Activated CD8-positive, alpha-beta memory T cell treated with anti-CD3 and anti-CD28 coated beads, Interleukin-2, amount 50 U/mL, for 1 hour (primary cell): ENCODE measurements around the gene ERCC2.
"Not testable (repeated sequence)": the region's sequence is repeated elsewhere in the genome, so short reads cannot be mapped to it uniquely, and the experiment has no call there.

Experiments used
- DNase-seq: peaks from one replicate; pipeline ENCODE4 v3.0.0-alpha.2; 2020; ENCODE audit errors: extremely low read depth

Gene ERCC2

GRCh38 chr19:45333609-45334303, 36.6 kb downstream of the ERCC2 start:
- no peak for DNase-seq

DNA sequence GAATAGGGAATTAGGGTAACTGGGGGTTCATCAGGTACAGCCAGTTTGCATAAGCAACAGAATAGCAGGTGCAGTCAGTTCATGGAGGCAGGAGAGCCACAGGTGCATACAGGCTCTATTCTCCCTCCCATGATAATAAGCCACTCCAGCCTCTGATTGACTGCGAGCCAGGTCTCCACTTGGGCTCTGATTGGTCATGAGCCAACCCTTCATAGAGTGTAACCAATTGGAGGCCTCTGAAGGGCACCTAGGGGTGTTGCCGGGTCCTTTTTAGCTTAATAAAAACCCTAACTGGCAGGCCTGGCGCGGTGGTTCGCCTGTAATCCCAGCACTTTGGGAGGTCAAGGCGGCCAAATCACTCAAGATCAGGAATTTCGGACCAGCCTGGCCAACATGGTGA, 39.0 kb downstream of the ERCC2 start:
- DNase-seq, result no peak

DNA sequence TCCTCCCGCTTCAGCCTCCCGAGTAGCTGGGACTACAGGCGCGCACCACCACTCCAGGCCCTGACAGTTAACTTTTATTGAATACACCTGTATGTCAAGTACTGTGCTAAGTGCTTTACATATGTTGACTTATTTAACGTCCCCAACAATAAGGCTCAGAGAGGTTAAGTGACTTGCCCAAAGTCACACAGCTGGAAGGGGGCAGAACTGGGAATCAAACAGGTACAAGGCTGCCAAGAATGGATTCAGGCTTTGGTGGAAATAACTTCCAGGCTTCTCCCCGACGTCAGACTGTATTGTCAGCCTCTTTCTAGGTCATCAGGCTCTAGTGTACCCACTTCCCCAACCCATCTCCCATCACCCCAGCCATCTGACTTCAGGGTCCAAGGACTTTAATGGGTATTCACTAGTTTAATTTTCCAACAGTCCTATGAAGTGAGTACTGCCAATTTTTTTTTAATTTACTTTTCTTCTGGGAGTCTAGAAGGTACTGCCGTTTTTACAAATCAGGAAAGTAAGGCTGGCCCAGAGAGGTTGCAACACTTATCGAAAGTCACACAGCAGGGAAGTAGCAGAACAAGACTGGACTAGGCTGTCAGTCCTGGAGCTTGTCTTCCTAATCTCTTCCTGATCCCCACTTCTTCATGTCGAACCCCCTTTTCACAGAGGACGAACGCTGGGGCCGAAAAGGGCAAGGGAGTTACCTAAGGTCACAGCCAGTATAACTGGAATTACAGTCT, 42.8 kb downstream of the ERCC2 start:
- DNase-seq, result no peak

DNA sequence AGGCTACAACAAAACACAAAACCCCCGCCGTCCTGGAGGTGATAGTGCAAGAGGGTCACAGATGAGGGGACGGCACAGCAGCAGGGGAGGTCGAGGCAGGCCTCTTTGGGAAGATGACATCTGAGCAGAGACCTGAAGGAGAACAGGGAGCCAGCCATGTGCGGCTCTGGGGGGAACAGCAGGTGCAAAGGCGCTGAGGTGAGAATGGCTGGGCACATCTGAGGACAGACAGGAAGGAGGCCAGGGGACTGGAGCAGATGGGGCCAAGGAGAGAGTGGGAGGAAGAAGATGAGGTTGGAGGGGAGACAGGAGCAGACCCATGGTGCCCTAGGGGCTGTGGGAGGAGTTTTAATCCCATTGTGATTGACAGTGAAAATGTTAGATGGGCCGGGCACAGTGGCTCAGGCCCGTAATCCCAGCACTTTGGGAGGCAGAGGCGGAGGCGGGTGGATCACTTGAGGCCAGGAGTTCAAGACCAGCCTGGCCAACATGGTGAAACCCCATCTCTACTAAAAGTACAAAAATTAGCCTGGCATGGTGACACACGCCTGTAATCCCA, 45.9 kb downstream of the ERCC2 start:
- no peak for DNase-seq

- no peak for DNase-seq
Observed at GRCh38 chr19:45323671-45324081, 46.7 kb downstream of the ERCC2 start.

DNA sequence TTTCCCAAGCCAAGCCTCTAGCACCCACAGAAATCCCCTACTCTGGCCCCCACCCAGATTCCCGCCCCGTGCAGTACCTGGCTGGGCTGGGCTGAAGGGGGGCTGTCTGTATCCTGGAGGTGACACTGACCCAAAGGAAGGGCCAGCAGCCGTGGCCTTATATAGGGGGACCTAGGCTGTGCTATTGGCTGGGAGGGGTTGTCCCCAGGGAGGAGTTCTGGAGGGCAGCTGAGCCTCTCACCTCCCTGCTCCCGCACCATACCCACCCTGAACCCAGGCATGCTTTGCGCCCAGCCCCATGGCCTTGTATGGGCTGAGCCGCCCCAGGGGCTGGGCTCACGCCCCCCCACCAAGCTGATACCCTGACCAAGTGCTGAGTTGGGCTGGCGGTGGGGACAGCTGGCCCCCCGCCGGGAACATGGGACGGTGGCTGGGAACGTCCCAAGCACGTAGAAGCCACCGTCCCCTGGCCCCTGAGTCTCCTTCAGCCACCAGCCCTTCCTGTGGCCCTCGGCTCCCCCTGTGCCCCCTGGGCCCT, 47.6 kb downstream of the ERCC2 start, which contains the start of gene CKM:
CKM (minus strand) TSS at position 132 of the 538 bp plus-strand sequence. CDS start 3,162 bp downstream, outside the sequence.
- no peak for DNase-seq

DNA sequence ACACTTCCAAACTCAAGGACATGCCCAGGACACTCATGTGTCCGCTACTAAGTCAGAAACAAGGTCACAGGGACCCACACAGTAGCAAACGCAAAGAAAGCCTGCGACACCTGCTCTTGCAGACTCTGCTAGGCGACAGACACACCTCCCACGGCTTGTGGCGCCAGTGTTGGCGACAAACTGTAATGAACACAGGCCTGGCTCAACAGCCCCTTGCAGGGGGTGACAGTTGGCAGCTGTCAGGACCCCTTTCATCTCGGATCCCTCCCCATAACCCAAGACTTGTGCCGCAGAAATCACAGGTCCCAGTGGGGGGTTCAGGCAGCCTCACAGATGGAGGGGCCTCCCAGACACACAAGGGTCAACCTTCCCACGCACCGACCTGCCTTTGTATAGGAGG, 48.1 kb downstream of the ERCC2 start:
- no peak for DNase-seq

GRCh38 chr19:45321848-45322247, 48.5 kb downstream of the ERCC2 start:
- DNase-seq, result no peak

- DNase-seq, result no peak
Observed at GRCh38 chr19:45320997-45321775, 49.2 kb downstream of the ERCC2 start.

GRCh38 chr19:45315304-45315703, 55.1 kb downstream of the ERCC2 start:
- DNase-seq, result no peak

DNA sequence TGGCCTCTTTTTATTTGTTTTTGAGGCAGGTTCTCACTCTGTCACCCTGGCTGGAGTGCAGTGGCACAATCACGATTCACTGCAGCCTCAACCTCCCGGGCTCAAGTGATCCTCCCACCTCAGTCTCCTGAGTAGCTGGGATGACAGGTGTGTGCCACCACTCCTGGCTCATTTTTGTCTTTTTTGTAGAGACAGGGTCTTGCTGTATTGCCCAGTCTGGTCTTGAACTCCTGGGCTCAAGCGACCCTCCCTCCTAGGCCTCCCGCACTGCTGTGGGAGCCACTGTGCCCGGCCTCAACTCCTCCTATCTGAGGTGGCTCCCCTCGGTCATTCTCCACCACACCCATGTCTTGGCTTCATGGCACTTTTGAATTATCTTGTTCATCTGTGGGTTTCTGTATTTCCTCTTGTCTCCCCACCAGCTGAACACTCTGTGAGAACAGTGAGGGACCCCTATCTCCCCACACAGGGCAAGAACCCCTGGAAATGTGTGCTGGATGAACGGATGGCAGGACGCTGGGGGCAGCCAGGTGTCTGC, 55.6 kb downstream of the ERCC2 start:
- no peak for DNase-seq

DNA sequence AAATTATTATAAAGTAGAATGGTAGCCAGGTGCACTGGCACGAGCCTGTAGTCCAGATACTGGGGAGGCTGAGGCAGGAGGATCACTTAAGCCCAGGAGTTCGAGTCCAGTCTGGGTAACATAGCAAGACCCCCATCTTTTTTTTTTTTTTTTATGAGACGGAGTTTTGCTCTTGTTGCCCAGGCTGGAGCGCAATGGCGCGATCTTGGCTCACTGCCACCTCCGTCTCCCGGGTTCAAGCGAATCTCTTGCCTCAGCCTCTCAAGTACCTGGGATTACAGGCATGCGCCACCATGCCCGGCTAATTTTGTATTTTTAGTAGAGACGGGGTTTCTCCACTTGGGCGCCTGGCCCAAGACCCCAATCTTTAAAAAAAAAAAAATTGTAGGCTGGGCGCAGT, 58.1 kb downstream of the ERCC2 start:
- not testable (repeated sequence) for DNase-seq

- no peak for DNase-seq
Observed at GRCh38 chr19:45311621-45312020, 58.8 kb downstream of the ERCC2 start.

GRCh38 chr19:45309322-45309721, 61.1 kb downstream of the ERCC2 start:
- DNase-seq, result not testable (repeated sequence)

GRCh38 chr19:45307361-45307760, 63.0 kb downstream of the ERCC2 start:
- no peak for DNase-seq

- no peak for DNase-seq
Observed at GRCh38 chr19:45306518-45307027, 63.8 kb downstream of the ERCC2 start.

GRCh38 chr19:45306040-45306439, 64.3 kb downstream of the ERCC2 start:
- DNase-seq, result no peak

GRCh38 chr19:45305421-45305820, 65.0 kb downstream of the ERCC2 start:
- DNase-seq, result no peak

DNA sequence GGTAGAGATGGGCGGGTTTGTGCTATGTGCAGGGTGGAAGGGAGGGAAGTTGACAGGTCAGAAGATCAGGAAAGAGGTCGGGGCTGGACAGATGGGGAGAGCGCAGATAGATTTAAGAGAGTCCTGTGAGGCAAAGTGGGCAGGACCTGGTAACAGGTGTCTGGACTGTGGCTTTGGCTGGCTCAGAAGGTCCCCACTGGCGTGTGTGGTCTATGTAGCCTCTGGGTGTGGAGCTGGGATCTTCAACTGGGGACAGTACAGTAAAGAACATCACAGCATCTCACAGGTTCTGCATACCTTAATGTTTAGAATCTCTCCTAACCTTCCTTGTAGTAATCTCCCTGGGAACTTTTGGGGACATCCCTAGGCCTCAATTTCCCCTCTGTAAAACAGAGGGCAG, 65.4 kb downstream of the ERCC2 start:
- DNase-seq, result no peak

- DNase-seq, result no peak
Observed at GRCh38 chr19:45304141-45304926, 66.0 kb downstream of the ERCC2 start.
